Loucy (cell line): ENCODE measurements around the gene DENND2C.

ENCODE experiments used
- H2AFZ ChIP-seq: fragments of 200-600 bp; sonication (generic); 2 replicates; pipeline ENCODE4 v1.6.0; 2016; ENCODE audit warnings: antibody characterized with exemption, mild to moderate bottlenecking, low read length, moderate library complexity
- H3F3A ChIP-seq: fragments of 200-600 bp; 2 replicates; pipeline ENCODE4 v1.6.0; 2016; ENCODE audit warnings: antibody characterized with exemption, low read depth, mild to moderate bottlenecking
- H3K27me3 ChIP-seq: fragments of 200-600 bp; sonication (generic); 2 replicates; pipeline ENCODE4 v1.6.1; 2014; ENCODE audit warnings: low read length, mild to moderate bottlenecking; ENCODE audit not compliant: insufficient read depth, poor library complexity, severe bottlenecking
- H3K36me3 ChIP-seq: fragments of 200-600 bp; sonication (generic); 2 replicates; pipeline ENCODE4 v1.6.1; 2016; ENCODE audit warnings: low read length; ENCODE audit not compliant: insufficient read depth
- H3K4me1 ChIP-seq: fragments of 200-600 bp; sonication (generic); 2 replicates; pipeline ENCODE4 v1.5.1; 2014; ENCODE audit warnings: low read length, mild to moderate bottlenecking; ENCODE audit not compliant: insufficient read depth, poor library complexity, severe bottlenecking
- H3K4me2 ChIP-seq: fragments of 200-600 bp; sonication (generic); 2 replicates; pipeline ENCODE4 v1.6.0; 2014; ENCODE audit warnings: antibody characterized with exemption, low read length, low read depth, mild to moderate bottlenecking; ENCODE audit not compliant: poor library complexity, severe bottlenecking
- H3K4me3 ChIP-seq: fragments of 200-600 bp; sonication (generic); 2 replicates; pipeline ENCODE4 v1.5.1; 2014; ENCODE audit warnings: low read length, mild to moderate bottlenecking, mixed read lengths; ENCODE audit not compliant: poor library complexity, severe bottlenecking
- H3K79me2 ChIP-seq: fragments of 200-600 bp; sonication (generic); 2 replicates; pipeline ENCODE4 v1.6.1; 2014; ENCODE audit warnings: low read length; ENCODE audit not compliant: insufficient read depth
- H3K9ac ChIP-seq: fragments of 200-600 bp; sonication (generic); 2 replicates; pipeline ENCODE4 v1.6.0; 2014; ENCODE audit warnings: mild to moderate bottlenecking, low read depth, low read length, moderate library complexity; ENCODE audit not compliant: poor library complexity, severe bottlenecking
- H3K9me2 ChIP-seq: fragments of 200-600 bp; sonication (generic); replicated peaks from 2 replicates; pipeline ENCODE4 v1.6.1; 2016; ENCODE audit warnings: low read depth, low read length, mixed read lengths
- H3K9me3 ChIP-seq: fragments of 200-600 bp; sonication (generic); 2 replicates; pipeline ENCODE4 v1.6.1; 2014; ENCODE audit warnings: mild to moderate bottlenecking, antibody characterized with exemption, low read length, low read depth; ENCODE audit not compliant: insufficient read depth
- H4K20me1 ChIP-seq: fragments of 200-600 bp; sonication (generic); 2 replicates; pipeline ENCODE4 v1.6.0; 2014; ENCODE audit warnings: antibody characterized with exemption, low read length, mild to moderate bottlenecking; ENCODE audit not compliant: insufficient read depth, poor library complexity, severe bottlenecking
- CTCF ChIP-seq: fragments of 200-600 bp; sonication (generic); conservative IDR thresholded peaks from 2 replicates; pipeline ENCODE4 v1.5.1; 2014; ENCODE audit warnings: mild to moderate bottlenecking, antibody characterized with exemption, low read length
- EZH2phosphoT487 ChIP-seq: fragments of 200-600 bp; IDR thresholded peaks from 2 replicates; pipeline ENCODE4 v1.6.1; 2018; ENCODE audit warnings: antibody characterized with exemption, mild to moderate bottlenecking, moderate library complexity, borderline replicate concordance

DENND2C gene

GRCh38 chr1:114716304-114717170 is 46.7 kb upstream of the DENND2C start, which contains the start of gene NRAS:
Gene NRAS, minus strand, starts transcription at chr1:114716771. Its CDS starts 611 bp downstream, at chr1:114716160.
- peak within 1 kb of the TSS; percentile 88 for H2AFZ ChIP-seq

GRCh38 chr1:114715952-114716303 is 46.1 kb upstream of the DENND2C start:
- Histone ChIP-seq H3K4me3 (peak overlapping the region; percentile 94), H3K4me1 (peaks cover 11% of the 10 kb centered on the region), H2AFZ (no peak overlapping the region), H3F3A (peaks cover 10% of the 10 kb centered on the region), H3K9me2 (no peaks in the 10 kb centered on the region), H3K4me2 (peak overlapping the region; percentile 100), H3K79me2 (peaks cover 41% of the 10 kb centered on the region), H4K20me1 (peaks cover 19% of the 10 kb centered on the region), H3K27me3 (no peaks in the 10 kb centered on the region), H3K36me3 (peaks cover 65% of the 10 kb centered on the region), H3K9ac (peak overlapping the region; percentile 97), H3K9me3 (no peaks in the 10 kb centered on the region)
- no peak for TF ChIP-seq CTCF
- no peak for TF ChIP-seq EZH2phosphoT487

More at GRCh38 chr1:114716304-114717170, 46.7 kb upstream of the DENND2C start, which contains the start of gene NRAS:
- peak within 1 kb of the TSS; percentile 94 for H3K4me3 ChIP-seq
- peak within 1 kb of the TSS; percentile 97 for H3K9ac ChIP-seq
- H3K9me3 ChIP-seq, result no peaks in the 10 kb centered on the region
- peaks cover 19% of the 10 kb centered on the region for H4K20me1 ChIP-seq
- no peaks in the 10 kb centered on the region for H3K9me2 ChIP-seq
- no peaks in the 10 kb centered on the region for H3K27me3 ChIP-seq
- peaks cover 41% of the 10 kb centered on the region for H3K79me2 ChIP-seq
- peak within 1 kb of the TSS; percentile 100 for H3K4me2 ChIP-seq
- H3F3A ChIP-seq, result peaks cover 10% of the 10 kb centered on the region
- peaks cover 69% of the 10 kb centered on the region for H3K36me3 ChIP-seq
- TF ChIP-seq EZH2phosphoT487, result no peak
- TF ChIP-seq CTCF, result no peak
- H3K4me1 ChIP-seq, result peaks cover 11% of the 10 kb centered on the region

DNA sequence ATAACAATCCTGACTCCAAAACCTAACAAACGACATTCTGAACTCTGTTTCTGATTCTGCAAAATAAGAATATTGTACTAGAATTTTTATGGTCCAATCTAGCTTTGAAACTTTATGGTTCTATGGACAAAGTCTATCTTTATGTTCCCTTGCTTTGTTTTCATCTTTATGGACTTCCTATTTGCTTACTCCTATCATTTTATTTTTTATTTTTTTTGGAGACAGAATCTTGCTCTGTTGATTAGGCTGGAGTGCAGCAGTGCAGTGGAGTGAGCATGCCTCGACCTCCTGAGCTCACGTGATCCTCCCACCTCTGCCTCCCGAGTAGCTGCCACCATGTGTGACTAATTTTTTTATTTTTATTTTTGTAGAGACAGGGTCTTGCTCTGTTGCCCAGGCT is 43.1 kb upstream of the DENND2C start:
- H3K79me2 ChIP-seq, result peaks cover 41% of the 10 kb centered on the region
- H3K4me2 ChIP-seq, result peak overlapping the region; percentile 49
- TF ChIP-seq CTCF (no peak), EZH2phosphoT487 (no peak)
- H2AFZ ChIP-seq, result no peak overlapping the region
- no peak overlapping the region for H3K4me3 ChIP-seq
- H3K27me3 ChIP-seq, result no peaks in the 10 kb centered on the region
- no peaks in the 10 kb centered on the region for H3K9me3 ChIP-seq
- peaks cover 11% of the 10 kb centered on the region for H3K4me1 ChIP-seq
- H3K9me2 ChIP-seq, result no peaks in the 10 kb centered on the region
- H3F3A ChIP-seq, result peaks cover 10% of the 10 kb centered on the region
- no peak overlapping the region for H3K9ac ChIP-seq
- peaks cover 19% of the 10 kb centered on the region for H4K20me1 ChIP-seq
- peaks cover 49% of the 10 kb centered on the region for H3K36me3 ChIP-seq
